HG02852 (cell line): Measurements from ENCODE around the gene TARS3.
"Not testable (repeated sequence)": the region's sequence is repeated elsewhere in the genome, so short reads cannot be mapped to it uniquely, and the experiment has no call there.

Experiments
- ATAC-seq: cut with Tn5 transposase; IDR thresholded peaks from one replicate; pipeline ENCODE4 v1.9.1; 2021; ENCODE audit warnings: mild to moderate bottlenecking, moderate library complexity; ENCODE audit not compliant: unreplicated experiment

Gene TARS3

DNA sequence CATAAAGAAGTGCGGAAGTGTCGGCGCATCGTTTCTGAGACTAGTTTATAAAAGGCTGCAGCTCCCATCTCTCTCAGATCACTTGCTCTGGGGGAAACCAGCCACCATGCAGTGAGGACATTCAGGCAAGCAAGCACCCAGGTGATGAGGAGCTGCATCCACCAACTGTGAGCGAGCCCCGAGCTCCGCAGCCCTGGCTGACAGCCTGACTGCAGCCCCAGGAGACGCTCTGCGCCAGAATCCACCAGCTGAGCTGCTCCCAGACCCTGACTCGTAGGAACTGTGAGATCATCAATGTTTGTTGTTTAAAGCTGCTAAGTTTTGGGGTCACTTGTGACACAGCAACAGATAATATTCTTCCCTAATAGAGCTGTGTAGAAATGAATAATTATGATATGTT is 67.1 kb downstream of the TARS3 start:
- no peak for ATAC-seq

DNA sequence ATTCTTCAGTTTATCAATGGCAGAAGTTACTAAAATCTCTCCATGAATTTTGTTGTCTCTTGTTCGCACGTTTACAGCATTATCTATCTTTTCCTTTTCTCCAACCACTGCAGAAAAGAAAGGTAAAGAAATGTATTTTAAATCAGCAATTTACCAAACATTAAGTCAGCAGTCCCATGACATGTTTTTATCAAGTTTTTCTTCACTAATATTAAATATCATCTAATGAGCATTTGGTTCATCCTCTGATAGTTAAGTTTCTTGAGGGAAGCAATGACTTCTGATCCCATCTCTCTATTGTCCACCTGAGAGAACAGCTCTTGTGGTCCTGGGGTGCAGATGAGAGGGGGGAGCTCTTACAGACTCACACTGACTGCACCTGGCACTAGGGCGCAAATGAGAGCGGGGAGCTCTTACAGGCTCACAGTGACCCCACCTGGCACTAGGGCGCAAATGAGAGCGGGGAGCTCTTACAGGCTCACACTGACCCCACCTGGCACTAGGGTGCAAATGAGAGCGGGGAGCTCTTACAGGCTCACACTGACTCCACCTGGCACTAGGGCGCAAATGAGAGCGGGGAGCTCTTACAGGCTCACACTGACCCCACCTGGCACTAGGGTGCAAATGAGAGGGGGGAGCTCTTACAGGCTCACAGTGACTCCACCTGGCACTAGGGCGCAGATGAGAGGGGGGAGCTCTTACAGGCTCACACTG is 69.5 kb downstream of the TARS3 start:
- not testable (repeated sequence) for ATAC-seq

- no peak for ATAC-seq
Measured at GRCh38 chr15:101654171-101654570, 70.1 kb downstream of the TARS3 start.

GRCh38 chr15:101652786-101653430 is 71.4 kb downstream of the TARS3 start:
- ATAC-seq: peak; percentile 20

- ATAC-seq: peak; percentile 80
Measured at GRCh38 chr15:101652098-101652785, 72.0 kb downstream of the TARS3 start, which contains the start of gene TM2D3. TM2D3 (minus strand) TSS chr15:101652381; CDS start chr15:101652361, 20 bp downstream.

DNA sequence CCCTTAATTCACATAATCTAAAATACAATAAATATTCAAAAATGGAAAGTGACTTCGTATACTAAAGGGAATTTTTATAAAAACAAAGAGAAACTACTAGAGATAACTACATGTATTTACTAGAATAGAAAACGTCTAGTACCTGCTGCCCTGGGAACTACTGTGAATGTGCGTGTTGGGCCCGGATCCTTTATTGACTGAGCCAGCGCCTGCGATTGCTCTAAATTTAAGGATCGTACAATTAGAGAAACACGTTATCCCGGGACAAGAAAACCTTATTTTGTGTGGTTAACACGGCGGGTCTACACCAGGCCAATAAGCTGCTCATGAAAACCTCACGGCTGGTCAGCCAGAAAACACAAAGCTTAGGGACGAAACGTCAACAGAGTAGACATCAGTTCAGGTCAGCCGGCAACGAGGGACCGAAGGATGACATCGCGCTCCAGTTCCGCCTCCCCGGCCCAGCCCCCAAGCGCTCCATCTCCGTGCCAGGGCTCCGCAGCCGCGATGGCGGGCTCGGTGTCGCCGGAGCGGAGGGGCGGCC is 72.6 kb downstream of the TARS3 start:
- ATAC-seq: peak; percentile 51

DNA sequence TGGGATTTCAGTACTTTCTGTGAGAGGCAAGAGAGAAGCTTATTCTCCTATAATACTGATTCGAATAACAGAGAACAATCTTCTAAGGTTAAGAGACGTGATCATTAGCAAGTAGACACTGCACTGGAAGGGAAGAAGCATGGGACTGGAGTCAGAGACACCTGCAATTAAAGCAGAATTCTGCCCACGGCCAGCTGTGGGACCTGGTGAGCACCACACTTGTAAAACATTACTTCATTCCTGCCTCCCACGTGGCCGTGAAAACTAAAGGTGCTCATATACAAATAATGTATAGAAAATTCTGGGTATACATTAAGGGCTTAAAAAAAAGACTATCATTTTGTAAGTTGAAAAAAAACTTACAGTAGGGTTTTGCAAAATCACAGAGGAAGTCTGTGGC is 74.1 kb downstream of the TARS3 start:
- no peak for ATAC-seq

- no peak for ATAC-seq
Measured at GRCh38 chr15:101648356-101648755, 75.9 kb downstream of the TARS3 start.

DNA sequence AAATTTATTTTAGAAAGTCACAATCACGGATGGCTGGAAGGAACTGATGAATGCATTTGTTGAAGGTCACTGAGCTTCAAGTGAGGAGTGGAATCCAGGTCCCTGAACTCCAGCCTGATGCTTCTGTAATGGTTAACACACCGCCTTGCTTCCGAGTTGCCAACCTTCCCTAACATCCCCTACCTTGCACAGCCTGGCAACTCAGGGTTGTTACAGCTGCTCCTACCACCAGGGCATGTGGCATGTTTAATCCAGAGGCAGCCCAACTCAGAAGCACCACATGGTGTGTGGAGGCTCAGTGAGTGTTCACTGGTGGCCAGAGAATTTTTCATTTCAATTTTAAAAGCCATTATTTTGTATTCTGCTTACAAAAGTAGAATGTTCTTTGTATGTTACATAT is 77.0 kb downstream of the TARS3 start:
- ATAC-seq: no peak

DNA sequence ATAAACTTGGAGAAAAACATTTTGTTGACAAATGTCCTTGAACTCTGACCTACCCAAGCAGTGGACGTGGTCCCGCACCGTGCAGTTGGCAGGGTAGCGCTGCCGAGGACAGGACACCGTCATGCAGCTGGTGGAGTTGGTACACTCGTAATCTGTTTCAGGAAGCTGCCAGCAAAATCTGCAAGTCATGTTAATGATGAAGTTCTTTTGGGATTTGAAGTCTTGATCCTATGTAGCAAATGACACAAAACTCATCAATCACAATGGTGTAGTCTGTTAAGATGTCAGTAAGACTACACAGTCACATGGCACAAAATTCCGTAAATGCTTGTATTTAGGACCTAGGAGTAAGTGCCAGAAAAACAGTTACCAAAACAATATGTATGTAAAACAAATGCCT is 77.6 kb downstream of the TARS3 start:
- ATAC-seq: no peak

DNA sequence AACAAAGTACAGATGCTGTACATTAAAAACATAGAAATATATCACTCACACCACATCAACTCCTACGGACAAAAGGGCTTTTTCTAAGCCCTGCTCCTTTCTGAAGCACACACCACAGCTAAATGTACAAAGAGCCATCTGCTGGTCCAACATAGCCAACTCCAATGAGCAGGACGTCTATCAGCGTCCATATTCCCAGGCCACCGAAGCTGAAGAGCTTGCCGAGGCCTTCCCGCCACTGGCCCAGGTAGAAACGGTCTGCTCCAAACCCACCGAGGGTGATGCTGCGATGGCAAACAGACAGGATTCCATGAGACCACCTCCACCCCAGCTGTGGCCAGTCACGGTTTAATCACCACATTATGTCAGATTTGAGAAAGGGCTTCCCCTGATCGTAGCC is 81.9 kb downstream of the TARS3 start:
- no peak for ATAC-seq

DNA sequence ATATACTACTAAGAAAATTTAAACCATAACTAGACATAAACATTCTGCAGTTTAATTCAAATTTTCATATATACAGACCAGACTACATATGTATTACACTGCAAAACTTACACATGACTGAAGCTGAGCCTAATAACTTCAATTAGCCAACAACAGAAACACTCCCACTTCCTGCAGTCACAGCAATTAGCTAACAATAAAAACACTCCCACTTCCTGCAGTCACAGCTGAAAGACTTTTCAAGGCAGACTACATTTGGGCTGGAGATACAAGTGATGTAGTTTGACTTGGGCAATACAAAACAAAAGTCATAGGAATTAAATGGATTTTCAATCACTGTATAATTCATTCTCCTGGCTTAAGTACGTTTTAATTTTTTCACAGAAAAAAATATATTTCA is 82.4 kb downstream of the TARS3 start:
- ATAC-seq: no peak

DNA sequence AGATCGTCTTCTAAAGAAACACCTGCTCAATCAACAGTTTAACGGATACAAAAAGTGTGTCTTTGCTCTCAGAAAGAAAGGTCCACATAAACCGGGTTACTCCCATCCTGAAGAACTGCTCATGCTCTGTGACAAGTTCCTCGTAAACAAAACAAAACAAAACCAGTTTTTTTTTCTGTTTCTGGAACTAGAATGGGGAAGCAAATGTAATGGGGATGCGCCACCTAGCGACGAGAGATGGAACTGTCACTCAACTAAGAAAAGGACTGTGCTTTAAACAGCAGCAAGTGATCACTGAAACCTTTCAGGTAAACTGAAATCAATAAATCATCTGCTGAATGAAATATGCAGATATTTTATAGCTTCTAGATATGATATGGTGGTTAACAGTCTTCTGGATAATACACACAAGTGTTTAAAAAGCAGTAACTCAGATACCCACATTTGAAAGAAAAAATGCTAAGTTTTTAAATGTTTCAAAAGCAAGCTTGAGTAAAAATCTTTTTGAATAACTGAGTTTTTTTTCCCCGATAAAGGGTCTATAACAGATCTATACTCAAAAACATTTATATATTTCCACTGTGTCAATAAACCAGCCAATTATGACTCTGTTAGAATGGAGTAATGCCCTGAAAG is 83.0 kb downstream of the TARS3 start:
- ATAC-seq: peak; percentile 48

DNA sequence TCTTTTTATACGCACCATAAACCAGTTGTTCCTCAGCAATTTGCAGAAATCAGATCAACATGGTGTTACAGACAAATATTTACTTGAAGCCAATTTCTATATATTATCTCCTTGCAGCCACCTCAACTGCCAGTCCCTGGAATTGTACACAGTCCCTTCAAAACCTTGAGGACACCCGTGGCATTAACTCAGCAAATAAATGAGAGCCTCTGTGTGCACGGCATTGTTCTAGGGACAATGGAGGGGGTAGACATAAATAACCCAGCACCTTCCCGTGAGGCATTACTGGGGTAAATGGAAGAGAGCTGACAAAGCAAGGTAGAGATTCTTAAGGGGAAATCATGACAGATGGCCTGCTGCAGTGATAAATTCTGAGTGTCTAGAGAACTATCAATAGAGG is 84.6 kb downstream of the TARS3 start:
- ATAC-seq: no peak

- ATAC-seq: no peak
Measured at GRCh38 chr15:101637919-101638318, 86.4 kb downstream of the TARS3 start.

DNA sequence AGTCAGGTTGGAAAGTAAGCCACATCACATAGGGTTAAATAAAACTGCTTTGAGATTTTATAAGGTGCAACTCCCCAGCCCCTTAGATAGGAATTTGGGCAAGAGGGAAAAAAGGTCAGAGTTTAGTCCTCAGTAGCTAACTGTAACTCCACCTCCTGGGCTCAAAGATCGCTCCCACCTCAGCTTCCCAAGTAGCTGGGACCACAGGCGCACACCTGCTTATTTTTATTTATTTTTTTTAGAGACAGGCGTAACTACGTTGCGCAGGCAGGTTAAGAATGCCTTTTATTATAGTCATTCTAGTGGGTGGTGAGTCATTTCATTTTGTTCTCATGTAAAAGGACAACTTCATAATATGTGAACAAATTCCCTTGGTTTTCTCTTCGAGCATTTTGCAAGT is 86.8 kb downstream of the TARS3 start:
- no peak for ATAC-seq

DNA sequence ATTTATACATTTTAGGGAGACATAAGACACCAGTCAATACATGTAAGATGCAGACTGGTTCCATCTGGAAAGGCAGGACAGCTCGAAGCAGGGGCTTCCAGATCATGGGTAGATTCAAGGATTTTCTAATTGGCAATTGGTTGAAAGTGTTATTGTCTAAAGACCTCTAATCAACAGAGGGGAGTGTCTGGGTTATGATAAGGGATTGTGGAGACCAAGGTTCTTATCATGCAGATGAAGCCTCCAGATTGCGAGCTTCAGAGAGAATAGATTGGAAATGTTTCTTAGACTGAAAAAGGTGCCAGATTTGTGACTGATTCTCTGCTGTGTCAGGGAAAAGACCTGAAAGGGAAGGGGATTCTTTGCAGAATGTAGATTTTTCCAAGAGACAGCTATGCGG is 87.2 kb downstream of the TARS3 start:
- no peak for ATAC-seq

DNA sequence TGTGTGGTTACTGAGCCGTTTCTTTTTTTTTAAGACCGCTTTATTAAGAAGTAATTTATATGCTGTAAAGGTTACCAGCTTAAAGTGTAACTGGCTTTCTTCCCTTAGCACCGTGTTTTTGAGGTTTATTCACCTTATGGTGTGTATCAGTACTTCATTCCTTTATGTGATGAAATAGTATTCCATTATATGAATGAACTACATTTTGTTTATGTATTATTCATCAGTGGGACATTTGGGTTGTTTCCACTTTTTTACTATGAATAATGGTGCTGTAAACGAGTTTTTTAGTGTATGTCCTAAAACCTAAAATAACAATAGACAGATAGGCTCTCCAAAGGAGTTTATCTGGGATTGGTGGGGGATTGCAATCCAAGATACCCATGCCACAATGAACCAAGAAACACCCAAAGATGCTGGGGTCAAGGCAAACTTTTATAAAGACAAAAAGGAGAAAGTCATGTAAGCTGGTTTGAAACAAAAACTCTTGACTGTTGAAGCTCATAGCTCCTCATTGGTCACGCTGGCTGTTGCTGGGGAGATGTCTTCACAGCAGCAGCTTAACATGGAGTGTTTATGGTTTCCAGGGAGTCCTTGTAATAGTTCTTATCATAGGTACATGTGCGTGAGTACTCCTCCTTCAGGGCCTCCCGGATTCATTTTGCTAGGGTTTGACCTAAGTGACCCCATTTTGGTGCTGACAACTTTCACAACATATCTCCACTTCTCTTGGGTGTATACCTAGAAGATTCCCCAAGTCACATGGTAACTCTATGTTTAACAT is 88.1 kb downstream of the TARS3 start:
- no peak for ATAC-seq

- no peak for ATAC-seq
Measured at GRCh38 chr15:101633356-101633755, 90.9 kb downstream of the TARS3 start.

GRCh38 chr15:101626729-101627128 is 97.5 kb downstream of the TARS3 start:
- not testable (repeated sequence) for ATAC-seq
